IMR-90 (cell line): ENCODE results near the gene ZNF236. TPM values are rescaled to one million over a fixed set of nuclear protein-coding genes. Genes with fewer than 3 reads are reported as not detected.

Experiments
- ATAC-seq: fragments of 200-7000 bp; cut with Tn5 transposase; 2 replicates; pipeline ENCODE4 v1.9.1; 2020; ENCODE audit warnings: low read depth, mild to moderate bottlenecking, moderate library complexity
- BruUV-seq: library from RNA; stranded (reverse); fragments of 400-500 nt; replicated peaks from 2 replicates; lab custom pipeline; 2021; lab: Mats Ljungman, UMichigan
- CTCF ChIA-PET: fragments of 300-600 bp; formaldehyde crosslinking; extraction: SDS; loops from one replicate; lab custom pipeline; 2021; ENCODE audit warnings: antibody characterized with exemption; lab: Yijun Ruan, JAX
- POLR2A ChIA-PET: fragments of 300-600 bp; sonication (Branson Sonifier 250); formaldehyde crosslinking; loops from one replicate; lab custom pipeline; 2022; ENCODE audit warnings: antibody characterized with exemption; ENCODE audit not compliant: unreplicated experiment; lab: Charles Lee
- DNase-seq: peaks from one replicate; pipeline ENCODE4 v3.0.0; 2013
- H2AFZ ChIP-seq: replicated peaks from 2 replicates; pipeline ENCODE3; 2013; ENCODE audit warnings: low read length, mild to moderate bottlenecking; ENCODE audit not compliant: poor library complexity
- H2AK5ac ChIP-seq: 2 replicates; pipeline ENCODE4 v1.6.1; 2013; ENCODE audit warnings: low read depth, low read length, inconsistent platforms
- H2AK9ac ChIP-seq: replicated peaks from 2 replicates; pipeline ENCODE3; 2013; ENCODE audit warnings: mild to moderate bottlenecking, low read depth, low read length, moderate library complexity; ENCODE audit not compliant: poor library complexity
- H2BK120ac ChIP-seq: 2 replicates; pipeline ENCODE4 v1.6.1; 2013; ENCODE audit warnings: low read depth, low read length, inconsistent platforms
- H2BK15ac ChIP-seq: 3 replicates; pipeline ENCODE4 v1.6.1; 2013; ENCODE audit warnings: low read depth, low read length, inconsistent platforms
- H2BK20ac ChIP-seq: 2 replicates; pipeline ENCODE4 v1.6.1; 2013; ENCODE audit warnings: low read depth, mild to moderate bottlenecking, inconsistent platforms, low read length, moderate library complexity
- H2BK5ac ChIP-seq: 2 replicates; pipeline ENCODE4 v1.6.1; 2013; ENCODE audit warnings: mild to moderate bottlenecking, low read depth, low read length, inconsistent platforms; ENCODE audit not compliant: poor library complexity, severe bottlenecking
- H3K14ac ChIP-seq: replicated peaks from 2 replicates; pipeline ENCODE4 v1.6.1; 2013; ENCODE audit warnings: low read depth, low read length, inconsistent platforms
- H3K18ac ChIP-seq: 2 replicates; pipeline ENCODE4 v1.6.1; 2013; ENCODE audit warnings: low read depth, low read length, control low read depth
- H3K23ac ChIP-seq: 2 replicates; pipeline ENCODE4 v1.6.1; 2013; ENCODE audit warnings: low read depth, low read length, inconsistent platforms
- H3K27ac ChIP-seq: 2 replicates; pipeline ENCODE4 v1.5.1; 2013; ENCODE audit warnings: mild to moderate bottlenecking, control low read depth, low read length; ENCODE audit not compliant: insufficient read depth
- H3K27me3 ChIP-seq: 2 replicates; pipeline ENCODE4 v1.6.1; 2013; ENCODE audit warnings: low read length; ENCODE audit not compliant: control insufficient read depth, insufficient read depth
- H3K36me3 ChIP-seq: 2 replicates; pipeline ENCODE4 v1.6.1; 2013; ENCODE audit warnings: low read length, mixed read lengths; ENCODE audit not compliant: control insufficient read depth, insufficient read depth
- H3K4ac ChIP-seq: 2 replicates; pipeline ENCODE4 v1.6.1; 2013; ENCODE audit warnings: low read depth, low read length, inconsistent platforms
- H3K4me1 ChIP-seq: 2 replicates; pipeline ENCODE4 v1.6.1; 2013; ENCODE audit warnings: low read length, mixed read lengths; ENCODE audit not compliant: control insufficient read depth, insufficient read depth
- H3K4me2 ChIP-seq: 2 replicates; pipeline ENCODE4 v1.6.1; 2013; ENCODE audit warnings: low read depth, mild to moderate bottlenecking, control low read depth, low read length, moderate library complexity
- H3K4me3 ChIP-seq: 2 replicates; pipeline ENCODE4 v1.5.1; 2013; ENCODE audit warnings: low read depth, mild to moderate bottlenecking, control low read depth, low read length, moderate library complexity; ENCODE audit not compliant: insufficient read depth
- H3K56ac ChIP-seq: 2 replicates; pipeline ENCODE4 v1.6.1; 2013; ENCODE audit warnings: low read length, inconsistent platforms; ENCODE audit not compliant: insufficient read depth; ENCODE audit errors: extremely low read depth
- H3K79me1 ChIP-seq, 2 experiments: 2 replicates each; pipeline ENCODE4 v1.6.1; 2013; ENCODE audit warnings: low read length in 2 of 2, inconsistent platforms in 1 of 2, low read depth in 1 of 2
- H3K9ac ChIP-seq: 2 replicates; pipeline ENCODE4 v1.6.1; 2013; ENCODE audit warnings: low read depth, low read length, control low read depth
- H3K9me1 ChIP-seq: 2 replicates; pipeline ENCODE4 v1.6.1; 2013; ENCODE audit warnings: low read length, inconsistent platforms; ENCODE audit not compliant: insufficient read depth
- H3K9me3 ChIP-seq: 2 replicates; pipeline ENCODE4 v1.6.1; 2013; ENCODE audit warnings: low read length; ENCODE audit not compliant: control insufficient read depth, insufficient read depth
- H4K20me1 ChIP-seq: 2 replicates; pipeline ENCODE4 v1.6.1; 2013; ENCODE audit warnings: low read length, inconsistent platforms; ENCODE audit not compliant: insufficient read depth
- H4K5ac ChIP-seq: 2 replicates; pipeline ENCODE4 v1.6.1; 2013; ENCODE audit warnings: mild to moderate bottlenecking, low read depth, low read length, control low read depth
- H4K8ac ChIP-seq, 2 experiments: 2 replicates each; pipeline ENCODE4 v1.6.1; 2013; ENCODE audit warnings: low read depth in 2 of 2, low read length in 2 of 2, control low read depth in 1 of 2, inconsistent platforms in 1 of 2
- H4K91ac ChIP-seq: 2 replicates; pipeline ENCODE4 v1.6.1; 2013; ENCODE audit warnings: low read depth, low read length, inconsistent platforms; ENCODE audit not compliant: insufficient read depth
- BHLHE40 ChIP-seq: fragments of 150-350 bp; IDR thresholded peaks from 2 replicates; pipeline ENCODE4 v1.6.1; 2016; ENCODE audit warnings: mild to moderate bottlenecking, low read depth, low read length
- CEBPB ChIP-seq: IDR thresholded peaks from 2 replicates; pipeline ENCODE4 v1.6.1; 2012; ENCODE audit warnings: low read depth, low read length, improper control_type of control experiment
- CHD1 ChIP-seq: IDR thresholded peaks from 2 replicates; pipeline ENCODE4 v1.6.1; 2012; ENCODE audit warnings: low read depth, low read length, improper control_type of control experiment
- CTCF ChIP-seq: conservative IDR thresholded peaks from 2 replicates; pipeline ENCODE4 v1.5.1; 2012; ENCODE audit warnings: mild to moderate bottlenecking, low read depth, low read length, improper control_type of control experiment
- ELK1 ChIP-seq: fragments of 150-350 bp; IDR thresholded peaks from 2 replicates; pipeline ENCODE4 v1.6.1; 2016; ENCODE audit warnings: low read depth, mild to moderate bottlenecking, low read length, moderate library complexity, borderline replicate concordance
- FOS ChIP-seq: fragments of 150-350 bp; IDR thresholded peaks from 2 replicates; pipeline ENCODE4 v1.6.1; 2016; ENCODE audit warnings: low read depth, low read length
- MAFK ChIP-seq: IDR thresholded peaks from 2 replicates; pipeline ENCODE4 v1.6.1; 2012; ENCODE audit warnings: low read depth, low read length, improper control_type of control experiment
- MAZ ChIP-seq: IDR thresholded peaks from 2 replicates; pipeline ENCODE4 v1.6.1; 2012; ENCODE audit warnings: low read depth, mild to moderate bottlenecking, low read length, improper control_type of control experiment, moderate library complexity, borderline replicate concordance
- MXI1 ChIP-seq: IDR thresholded peaks from 2 replicates; pipeline ENCODE4 v1.6.1; 2012; ENCODE audit warnings: low read depth, mild to moderate bottlenecking, low read length, moderate library complexity, borderline replicate concordance
- NFE2L2 ChIP-seq: fragments of 150-350 bp; IDR thresholded peaks from 2 replicates; pipeline ENCODE4 v1.6.1; 2016; ENCODE audit warnings: low read depth, mild to moderate bottlenecking, low read length
- POLR2A ChIP-seq: IDR thresholded peaks from 2 replicates; pipeline ENCODE4 v1.6.1; 2012; ENCODE audit warnings: mild to moderate bottlenecking, low read depth, low read length
- RAD21 ChIP-seq: IDR thresholded peaks from 2 replicates; pipeline ENCODE4 v1.6.1; 2012; ENCODE audit warnings: low read length, improper control_type of control experiment
- RCOR1 ChIP-seq: IDR thresholded peaks from 2 replicates; pipeline ENCODE4 v1.6.1; 2012; ENCODE audit warnings: mild to moderate bottlenecking, low read length, improper control_type of control experiment; ENCODE audit not compliant: insufficient replicate concordance
- RFX5 ChIP-seq: IDR thresholded peaks from 2 replicates; pipeline ENCODE4 v1.8.0; 2012; ENCODE audit warnings: low read depth, mild to moderate bottlenecking, low read length, moderate library complexity
- SMC3 ChIP-seq: fragments of 150-350 bp; IDR thresholded peaks from 2 replicates; pipeline ENCODE4 v1.6.1; 2016; ENCODE audit warnings: low read depth, mild to moderate bottlenecking, antibody characterized with exemption, low read length, moderate library complexity
- USF2 ChIP-seq: fragments of 150-350 bp; IDR thresholded peaks from 2 replicates; pipeline ENCODE4 v1.6.1; 2017; ENCODE audit warnings: mild to moderate bottlenecking, antibody characterized with exemption, low read length, low read depth
- WGBS, 2 experiments: methylation state at CpG; one replicate each; pipeline versions ENCODE4 v1.1.5 to v1.1.7; 2013; ENCODE audit warnings: missing lambda C conversion rate in 2 of 2; ENCODE audit not compliant: insufficient read length in 1 of 2; ENCODE audit errors: extremely low coverage in 2 of 2; 5-methylcytosine and 5-hydroxymethylcytosine counted together
- dilution Hi-C: fragments of 300-500 bp; cut with HindIII; formaldehyde crosslinking; loops from one replicate; pipeline ENCODE4 v1.14.3; 2018; ENCODE audit warnings: low sequenced_read_pairs; ENCODE audit not compliant: unreplicated experiment
- in situ Hi-C: fragments of 300-500 bp; cut with MboI; formaldehyde crosslinking; loops from 3 replicates; pipeline ENCODE4 v1.14.3; 2019; ENCODE audit warnings: low sequenced_read_pairs, inconsistent platforms, mixed read lengths
- intact Hi-C: fragments of 100-400 bp; cut with micrococcal nuclease; formaldehyde crosslinking; loops from 2 replicates; pipeline ENCODE4 v1.10.0; 2022
- polyA plus RNA-seq, 3 experiments: library from polyadenylated mRNA; depleted of rRNA; stranded (reverse); fragments of >200 nt; gene quantifications; 2 replicates each; pipeline ENCODE4 v1.2.3, GENCODE V29; 2012; ENCODE audit warnings: low replicate concordance in 1 of 3
- total RNA-seq: library from RNA; depleted of rRNA; stranded (reverse); fragments of >200 nt; gene quantifications from 2 replicates; pipeline ENCODE4 v1.2.3, GENCODE V29; 2012

ZNF236 gene
- total and polyA plus RNA-seq, 2 of the 4 experiments (the other 2 are of a cell fraction): 3.6 to 9.7 TPM

- H2BK15ac ChIP-seq: no peak overlapping the region
- in situ Hi-C loops (no loop called here), intact Hi-C loops (no loop called here), dilution Hi-C loops (no loop called here)
- no peak overlapping the region for H3K56ac ChIP-seq
- H4K20me1 ChIP-seq: no peaks in the 10 kb centered on the region
- no peak overlapping the region for H3K23ac ChIP-seq
- H3K79me1 ChIP-seq: 0 out of 4 replicates have a peak, but pooled peaks cover 0 to 2% of the 10 kb centered on the region in 2 experiments
- H4K8ac ChIP-seq: no peak overlapping the region
- no peaks in the 10 kb centered on the region for H3K9me1 ChIP-seq
- H3K9me3 ChIP-seq: no peaks in the 10 kb centered on the region
- H3K27me3 ChIP-seq: no peaks in the 10 kb centered on the region
- no peak overlapping the region for H2AK9ac ChIP-seq
- H2AFZ ChIP-seq: no peak overlapping the region
- no peak overlapping the region for H3K9ac ChIP-seq
- ChIA-PET CTCF (no interaction called here), POLR2A (no interaction called here)
- 70% methylated on average over 4 of the region's 5 CpGs; no CpG with 5 or more reads in 1 of the 2 experiments for WGBS, 2 experiments
- H3K4me3 ChIP-seq: no peak overlapping the region
- no peak for ATAC-seq
- H2BK20ac ChIP-seq: no peak overlapping the region
- no peak overlapping the region for H3K4me2 ChIP-seq
- H4K91ac ChIP-seq: no peak overlapping the region
- TF ChIP-seq CHD1 (no peak), USF2 (no peak), RFX5 (no peak), RCOR1 (no peak), ELK1 (no peak), SMC3 (no peak), BHLHE40 (no peak), FOS (no peak), RAD21 (no peak), CTCF (no peak), MAFK (no peak), NFE2L2 (no peak), POLR2A (no peak), MAZ (no peak), CEBPB (no peak), MXI1 (no peak)
- H3K18ac ChIP-seq: no peak overlapping the region
- no peak overlapping the region for H2BK120ac ChIP-seq
- no TSS peak for BruUV-seq
- no peak overlapping the region for H2BK5ac ChIP-seq
- H4K5ac ChIP-seq: no peak overlapping the region
- H3K4me1 ChIP-seq: no peaks in the 10 kb centered on the region
- no peak overlapping the region for H2AK5ac ChIP-seq
- no peak overlapping the region for H3K4ac ChIP-seq
- H3K36me3 ChIP-seq: peaks cover 36% of the 10 kb centered on the region
- no peak overlapping the region for H3K27ac ChIP-seq
- DNase-seq: no peak
- no peak overlapping the region for H3K14ac ChIP-seq
Observed at GRCh38 chr18:76882146-76882545, 59.8 kb downstream of the ZNF236 start.
